Keratinocyte (primary cell): ENCODE measurements around the gene TUBB6. TPM values are rescaled to one million over a fixed set of nuclear protein-coding genes. Genes with fewer than 3 reads are reported as not detected.

Source experiments
- DNase-seq: peaks from one replicate; pipeline ENCODE4 v3.0.0-alpha.2; 2011; ENCODE audit warnings: low read depth, missing footprints, low spot score
- FAIRE-seq: peaks from 2 replicates; lab custom pipeline; 2011; peaks lifted over from hg19 to GRCh38; lab: Jason Lieb, UNC
- H2AFZ ChIP-seq: 2 replicates; pipeline ENCODE4 v1.6.0; 2012; ENCODE audit warnings: low read length, control low read depth, inconsistent platforms; ENCODE audit not compliant: control insufficient read depth
- H3K27ac ChIP-seq: 2 replicates; pipeline ENCODE4 v1.5.1; 2011; ENCODE audit warnings: low read length; ENCODE audit not compliant: control insufficient read depth, insufficient read depth
- H3K27me3 ChIP-seq: 3 replicates; pipeline ENCODE4 v1.6.0; 2011; ENCODE audit warnings: low read length; ENCODE audit not compliant: control insufficient read depth, insufficient read depth; ENCODE audit errors: extremely low read depth
- H3K36me3 ChIP-seq, 2 experiments: 2 replicates in 1 of 2; 3 replicates in 1 of 2; pipeline ENCODE4 v1.5.1; 2011; ENCODE audit warnings: low read length in 2 of 2, mild to moderate bottlenecking in 1 of 2; ENCODE audit not compliant: control insufficient read depth in 2 of 2, insufficient read depth in 2 of 2; ENCODE audit errors: extremely low read depth in 1 of 2
- H3K4me1 ChIP-seq: 3 replicates; pipeline ENCODE4 v1.5.1; 2011; ENCODE audit warnings: low read length; ENCODE audit not compliant: control insufficient read depth, insufficient read depth; ENCODE audit errors: extremely low read depth
- H3K4me2 ChIP-seq: 3 replicates; pipeline ENCODE4 v1.6.0; 2011; ENCODE audit warnings: low read depth, low read length; ENCODE audit not compliant: control insufficient read depth, insufficient read depth; ENCODE audit errors: extremely low read depth
- H3K4me3 ChIP-seq, 3 experiments: fragments of 200-600 bp in 1 of 3; sonication (generic) in 1 of 3; 2 replicates in 2 of 3; 3 replicates in 1 of 3; pipeline ENCODE4 v1.5.1; 2011 to 2016; ENCODE audit warnings: low read length in 3 of 3, mild to moderate bottlenecking in 3 of 3, control low read depth in 2 of 3, inconsistent platforms in 1 of 3, low read depth in 1 of 3, mixed read lengths in 1 of 3, mixed run types in 1 of 3, moderate library complexity in 1 of 3; ENCODE audit not compliant: control insufficient read depth in 2 of 3, insufficient read depth in 2 of 3; ENCODE audit errors: extremely low read depth in 1 of 3
- H3K79me2 ChIP-seq: 2 replicates; pipeline ENCODE4 v1.6.0; 2012; ENCODE audit warnings: low read length; ENCODE audit not compliant: control insufficient read depth, insufficient read depth
- H3K9ac ChIP-seq: 3 replicates; pipeline ENCODE4 v1.6.0; 2011; ENCODE audit warnings: low read length; ENCODE audit not compliant: control insufficient read depth, insufficient read depth; ENCODE audit errors: extremely low read depth
- H3K9me1 ChIP-seq: 3 replicates; pipeline ENCODE4 v1.6.0; 2011; ENCODE audit warnings: low read length; ENCODE audit not compliant: control insufficient read depth, insufficient read depth; ENCODE audit errors: extremely low read depth
- H3K9me3 ChIP-seq: 2 replicates; pipeline ENCODE4 v1.5.1; 2012; ENCODE audit warnings: low read depth, low read length; ENCODE audit not compliant: control insufficient read depth
- H4K20me1 ChIP-seq: 3 replicates; pipeline ENCODE4 v1.6.0; 2011; ENCODE audit warnings: low read length; ENCODE audit not compliant: control insufficient read depth, insufficient read depth; ENCODE audit errors: extremely low read depth
- EZH2 ChIP-seq: IDR thresholded peaks from one replicate; pipeline ENCODE4 v1.6.1; 2012; ENCODE audit warnings: inconsistent platforms, mild to moderate bottlenecking, low read length, moderate library complexity
- dilution Hi-C: fragments of 300-500 bp; cut with MboI; formaldehyde crosslinking; loops from one replicate; pipeline ENCODE4 v1.7.0; 2020; ENCODE audit warnings: low sequenced_read_pairs; ENCODE audit not compliant: extremely low pct_ligation_motif_present
- polyA plus RNA-seq, 5 experiments: library from polyadenylated mRNA; depleted of rRNA in 3 of 5; stranded (reverse) in 3 of 5; stranded (forward) in 1 of 5; unstranded in 1 of 5; fragments of >200 nt; gene quantifications; 1 replicate in 1 of 5; 2 replicates in 3 of 5; 3 replicates in 1 of 5; pipeline versions ENCODE4 v1.2.1 to v1.2.3, GENCODE V29; 2011 to 2012; ENCODE audit warnings: missing spikeins in 2 of 5, low read depth in 1 of 5, low replicate concordance in 1 of 5
- TF ChIP-seq, protein P1 (sequence below), 3 experiments: IDR thresholded peaks in 1 of 3; conservative IDR thresholded peaks in 1 of 3; optimal IDR thresholded peaks in 1 of 3; 2 replicates in 2 of 3; 3 replicates in 1 of 3; pipeline versions ENCODE3 to v1.5.1; 2011; ENCODE audit warnings: low read length in 3 of 3, mild to moderate bottlenecking in 3 of 3, moderate library complexity in 2 of 3, control low read depth in 1 of 3, inconsistent platforms in 1 of 3; ENCODE audit not compliant: insufficient read depth in 2 of 3; ENCODE audit errors: extremely low read depth in 1 of 3

TUBB6 gene
- polyA plus RNA-seq, 1 donor (not counting 4 experiments of a cell fraction or from before 2014, with no cell fraction given): 479 TPM

DNA sequence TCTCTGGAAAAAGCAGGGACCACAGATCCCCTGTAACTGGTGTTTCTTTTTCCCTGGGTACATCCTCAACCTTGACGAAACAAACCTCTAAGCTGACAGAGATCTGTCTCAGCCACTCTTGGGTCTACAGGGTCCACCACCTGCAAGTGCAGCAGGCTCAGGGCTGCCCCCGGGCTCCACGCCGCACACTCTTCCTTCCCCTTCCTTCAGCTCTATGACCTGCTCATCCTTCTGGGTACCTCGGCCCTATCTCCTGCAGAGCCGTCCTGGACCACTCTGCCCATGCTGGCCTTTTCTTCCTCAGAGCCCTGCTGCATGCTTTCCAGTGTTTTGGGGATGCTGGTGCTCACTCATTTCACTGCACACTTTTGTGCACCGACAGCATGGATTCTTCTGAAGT is 27.5 kb downstream of the TUBB6 start:
- no peaks in the 10 kb centered on the region for H3K9me3 ChIP-seq
- no peaks in the 10 kb centered on the region for H3K9me1 ChIP-seq
- no peak overlapping the region for H3K4me3 ChIP-seq
- TF ChIP-seq, protein P1, sequence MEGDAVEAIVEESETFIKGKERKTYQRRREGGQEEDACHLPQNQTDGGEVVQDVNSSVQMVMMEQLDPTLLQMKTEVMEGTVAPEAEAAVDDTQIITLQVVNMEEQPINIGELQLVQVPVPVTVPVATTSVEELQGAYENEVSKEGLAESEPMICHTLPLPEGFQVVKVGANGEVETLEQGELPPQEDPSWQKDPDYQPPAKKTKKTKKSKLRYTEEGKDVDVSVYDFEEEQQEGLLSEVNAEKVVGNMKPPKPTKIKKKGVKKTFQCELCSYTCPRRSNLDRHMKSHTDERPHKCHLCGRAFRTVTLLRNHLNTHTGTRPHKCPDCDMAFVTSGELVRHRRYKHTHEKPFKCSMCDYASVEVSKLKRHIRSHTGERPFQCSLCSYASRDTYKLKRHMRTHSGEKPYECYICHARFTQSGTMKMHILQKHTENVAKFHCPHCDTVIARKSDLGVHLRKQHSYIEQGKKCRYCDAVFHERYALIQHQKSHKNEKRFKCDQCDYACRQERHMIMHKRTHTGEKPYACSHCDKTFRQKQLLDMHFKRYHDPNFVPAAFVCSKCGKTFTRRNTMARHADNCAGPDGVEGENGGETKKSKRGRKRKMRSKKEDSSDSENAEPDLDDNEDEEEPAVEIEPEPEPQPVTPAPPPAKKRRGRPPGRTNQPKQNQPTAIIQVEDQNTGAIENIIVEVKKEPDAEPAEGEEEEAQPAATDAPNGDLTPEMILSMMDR (optimal IDR thresholded peaks at IDR 0.05 in 1 of 3, IDR thresholded peaks at IDR 0.05 in 1 of 3, conservative IDR thresholded peaks at IDR 0.05 in 1 of 3; ENCODE audit: extremely low read depth in 1 of 3, insufficient read depth in 2 of 3, low read length in 3 of 3): no peak
- no peak for TF ChIP-seq EZH2
- no peak for FAIRE-seq
- no peak overlapping the region for H3K4me2 ChIP-seq
- peaks cover 11 to 20% of the 10 kb centered on the region in 2 experiments for H3K36me3 ChIP-seq
- H4K20me1 ChIP-seq: no peaks in the 10 kb centered on the region
- H3K79me2 ChIP-seq: no peaks in the 10 kb centered on the region
- DNase-seq: no peak
- dilution Hi-C loops: no loop called here
- no peaks in the 10 kb centered on the region for H3K27me3 ChIP-seq
- H3K4me1 ChIP-seq: no peaks in the 10 kb centered on the region
- no peak overlapping the region for H3K9ac ChIP-seq
- no peak overlapping the region for H2AFZ ChIP-seq
- H3K27ac ChIP-seq: no peak overlapping the region

DNA sequence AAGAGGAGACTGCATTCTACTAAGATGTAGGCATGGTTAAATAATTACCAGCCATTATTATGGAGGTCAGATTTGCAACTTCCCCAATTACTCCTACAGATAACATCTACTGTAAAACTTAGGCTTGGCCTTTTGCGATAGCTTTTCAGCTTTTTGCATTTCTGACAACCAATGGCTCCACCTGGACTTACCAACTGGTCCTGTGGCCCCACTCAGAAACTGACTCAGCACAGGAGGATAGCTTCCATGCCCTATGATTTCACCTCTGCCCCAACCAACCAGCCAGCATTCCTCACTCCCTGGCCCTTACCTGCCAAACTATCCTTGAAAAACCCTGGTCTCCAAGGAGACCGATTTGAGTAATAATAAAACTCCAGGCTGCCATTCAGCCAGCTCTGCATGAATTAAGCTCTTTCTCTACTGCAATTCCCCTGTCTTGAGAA is 28.2 kb downstream of the TUBB6 start:
- dilution Hi-C loops: no loop called here
- H2AFZ ChIP-seq: no peak overlapping the region
- no peak overlapping the region for H3K4me3 ChIP-seq
- H3K27me3 ChIP-seq: no peaks in the 10 kb centered on the region
- no peaks in the 10 kb centered on the region for H3K79me2 ChIP-seq
- H3K4me1 ChIP-seq: no peaks in the 10 kb centered on the region
- no peak overlapping the region for H3K27ac ChIP-seq
- H3K9ac ChIP-seq: no peak overlapping the region
- no peaks in the 10 kb centered on the region for H4K20me1 ChIP-seq
- no peak for DNase-seq
- no peak for TF ChIP-seq EZH2
- TF ChIP-seq, protein P1 (optimal IDR thresholded peaks at IDR 0.05 in 1 of 3, IDR thresholded peaks at IDR 0.05 in 1 of 3, conservative IDR thresholded peaks at IDR 0.05 in 1 of 3; ENCODE audit: extremely low read depth in 1 of 3, insufficient read depth in 2 of 3, low read length in 3 of 3): no peak
- H3K9me1 ChIP-seq: no peaks in the 10 kb centered on the region
- H3K4me2 ChIP-seq: no peak overlapping the region
- H3K36me3 ChIP-seq: peaks cover 10 to 20% of the 10 kb centered on the region in 2 experiments
- H3K9me3 ChIP-seq: no peaks in the 10 kb centered on the region
- FAIRE-seq: peak; percentile 29
